H1 (cell line): Measurements from ENCODE around the gene VWF. TPM values are rescaled to one million over a fixed set of nuclear protein-coding genes. Genes with fewer than 3 reads are reported as not detected.

ENCODE experiments used
- CTCF ChIA-PET: fragments of 300-600 bp; sonication (Branson Sonifier 250); formaldehyde crosslinking; loops from one replicate; lab custom pipeline; 2021; ENCODE audit not compliant: partially characterized antibody; lab: Charles Lee
- POLR2A ChIA-PET: fragments of 300-600 bp; sonication (Branson Sonifier 250); formaldehyde crosslinking; loops from one replicate; lab custom pipeline; 2021; ENCODE audit warnings: inconsistent platforms; ENCODE audit not compliant: partially characterized antibody; lab: Charles Lee
- DNase-seq, 2 experiments: peaks; one replicate each; pipeline versions ENCODE4 v3.0.0 to v3.0.0-alpha.2; 2010 to 2022; ENCODE audit warnings: low spot score in 2 of 2, low read depth in 1 of 2, mixed read lengths in 1 of 2
- FAIRE-seq: peaks from 2 replicates; lab custom pipeline; 2011; peaks lifted over from hg19 to GRCh38; lab: Jason Lieb, UNC
- H2AFZ ChIP-seq: 2 replicates; pipeline ENCODE4 v1.8.1; 2012; ENCODE audit warnings: low read length, inconsistent platforms
- H2AK5ac ChIP-seq: 2 replicates; pipeline ENCODE4 v1.6.1; 2013; ENCODE audit warnings: low read depth, low read length
- H2BK120ac ChIP-seq: replicated peaks from 2 replicates; pipeline ENCODE3; 2013; ENCODE audit warnings: low read depth, low read length, inconsistent platforms
- H2BK12ac ChIP-seq: 2 replicates; pipeline ENCODE4 v1.6.1; 2013; ENCODE audit warnings: low read depth, low read length
- H2BK15ac ChIP-seq: 2 replicates; pipeline ENCODE4 v1.6.1; 2013; ENCODE audit warnings: low read length
- H2BK20ac ChIP-seq: 2 replicates; pipeline ENCODE4 v1.6.1; 2013; ENCODE audit warnings: low read length
- H2BK5ac ChIP-seq: 2 replicates; pipeline ENCODE4 v1.6.1; 2013; ENCODE audit warnings: low read depth, low read length
- H3K14ac ChIP-seq: 2 replicates; pipeline ENCODE4 v1.6.1; 2013; ENCODE audit warnings: inconsistent platforms; ENCODE audit not compliant: insufficient read length
- H3K18ac ChIP-seq: 2 replicates; pipeline ENCODE4 v1.6.1; 2013; ENCODE audit warnings: low read length; ENCODE audit errors: extremely low read depth
- H3K23ac ChIP-seq: 2 replicates; pipeline ENCODE4 v1.6.1; 2013; ENCODE audit warnings: inconsistent platforms; ENCODE audit not compliant: insufficient read length
- H3K23me2 ChIP-seq: 2 replicates; pipeline ENCODE4 v1.6.1; 2013; ENCODE audit warnings: low read depth, low read length
- H3K27ac ChIP-seq: 2 replicates; pipeline ENCODE4 v1.6.1; 2011; ENCODE audit warnings: low read depth, low read length, inconsistent platforms
- H3K27me3 ChIP-seq, 4 experiments: replicated peaks in 1 of 4; 1 replicate in 1 of 4; 2 replicates in 3 of 4; pipeline versions ENCODE4 v1.6.1 to v1.8.1; 2011 to 2013; ENCODE audit warnings: low read length in 3 of 4, mild to moderate bottlenecking in 3 of 4, inconsistent platforms in 2 of 4, mixed read lengths in 2 of 4, moderate library complexity in 1 of 4; ENCODE audit not compliant: control insufficient read depth in 3 of 4, insufficient read depth in 3 of 4; ENCODE audit errors: extremely low read depth in 1 of 4
- H3K36me3 ChIP-seq, 4 experiments: 2 replicates each; pipeline versions ENCODE4 v1.6.1 to v1.8.1; 2011 to 2013; ENCODE audit warnings: mild to moderate bottlenecking in 4 of 4, low read length in 3 of 4, moderate library complexity in 2 of 4, control low read depth in 1 of 4, inconsistent platforms in 1 of 4; ENCODE audit not compliant: insufficient read depth in 4 of 4, control insufficient read depth in 2 of 4
- H3K4ac ChIP-seq: replicated peaks from 2 replicates; pipeline ENCODE3; 2013; ENCODE audit warnings: low read length, low read depth, mixed read lengths, inconsistent platforms; ENCODE audit not compliant: insufficient read length
- H3K4me1 ChIP-seq, 4 experiments: replicated peaks in 1 of 4; 1 replicate in 1 of 4; 2 replicates in 3 of 4; pipeline versions ENCODE4 v1.6.1 to v1.8.1; 2011 to 2013; ENCODE audit warnings: low read length in 3 of 4, inconsistent platforms in 2 of 4, mixed read lengths in 1 of 4; ENCODE audit not compliant: insufficient read depth in 4 of 4, control insufficient read depth in 3 of 4
- H3K4me2 ChIP-seq, 2 experiments: 2 replicates each; pipeline versions ENCODE4 v1.6.1 to v1.8.1; 2011 to 2013; ENCODE audit warnings: low read depth in 2 of 2, low read length in 2 of 2, control low read depth in 1 of 2, inconsistent platforms in 1 of 2, mild to moderate bottlenecking in 1 of 2; ENCODE audit not compliant: insufficient read depth in 1 of 2
- H3K4me3 ChIP-seq, 4 experiments: fragments of 200-600, 300-600 bp in 1 of 4; sonication (generic), shearing (Covaris generic), sonication (Bioruptor Twin) in 1 of 4; 2 replicates each; pipeline versions ENCODE4 v1.5.1 to v1.8.1; 2011 to 2016; ENCODE audit warnings: low read length in 4 of 4, low read depth in 3 of 4, control low read depth in 2 of 4, inconsistent platforms in 2 of 4, mild to moderate bottlenecking in 2 of 4, mixed read lengths in 1 of 4, moderate library complexity in 1 of 4; ENCODE audit not compliant: insufficient read depth in 2 of 4; ENCODE audit errors: extremely low read depth in 1 of 4
- H3K56ac ChIP-seq: replicated peaks from 2 replicates; pipeline ENCODE3; 2013; ENCODE audit warnings: low read depth, mild to moderate bottlenecking, mixed read lengths, low read length, inconsistent platforms; ENCODE audit not compliant: insufficient read length
- H3K79me1 ChIP-seq: 2 replicates; pipeline ENCODE4 v1.6.1; 2013; ENCODE audit warnings: low read depth, low read length, control low read depth
- H3K79me2 ChIP-seq, 2 experiments: 2 replicates each; pipeline versions ENCODE4 v1.6.1 to v1.8.1; 2012 to 2013; ENCODE audit warnings: low read length in 2 of 2, mild to moderate bottlenecking in 2 of 2, inconsistent platforms in 1 of 2; ENCODE audit not compliant: insufficient read depth in 2 of 2, control insufficient read depth in 1 of 2
- H3K9ac ChIP-seq, 4 experiments: replicated peaks in 1 of 4; 1 replicate in 1 of 4; 2 replicates in 3 of 4; pipeline versions ENCODE4 v1.6.1 to v1.8.1; 2011 to 2013; ENCODE audit warnings: low read depth in 3 of 4, low read length in 3 of 4, control low read depth in 2 of 4, mild to moderate bottlenecking in 2 of 4, moderate library complexity in 2 of 4, inconsistent platforms in 1 of 4; ENCODE audit errors: extremely low read depth in 1 of 4
- H3K9me3 ChIP-seq, 2 experiments: 2 replicates each; pipeline versions ENCODE4 v1.6.1 to v1.8.1; 2012 to 2013; ENCODE audit warnings: mild to moderate bottlenecking in 2 of 2, moderate library complexity in 2 of 2, control low read depth in 1 of 2, inconsistent platforms in 1 of 2, low read depth in 1 of 2, low read length in 1 of 2, mixed read lengths in 1 of 2; ENCODE audit not compliant: insufficient read depth in 2 of 2
- H4K20me1 ChIP-seq, 2 experiments: replicated peaks in 1 of 2; 2 replicates each; pipeline versions ENCODE3 to v1.8.1; 2011 to 2013; ENCODE audit warnings: inconsistent platforms in 2 of 2, low read length in 2 of 2, mild to moderate bottlenecking in 1 of 2; ENCODE audit not compliant: insufficient read depth in 2 of 2, control insufficient read depth in 1 of 2
- H4K5ac ChIP-seq: 2 replicates; pipeline ENCODE4 v1.6.1; 2013; ENCODE audit warnings: low read length, low read depth, mixed read lengths, inconsistent platforms; ENCODE audit not compliant: insufficient read length
- H4K8ac ChIP-seq: 2 replicates; pipeline ENCODE4 v1.8.0; 2013; ENCODE audit warnings: mild to moderate bottlenecking, moderate library complexity, low read length, inconsistent platforms; ENCODE audit not compliant: insufficient read depth; ENCODE audit errors: extremely low read depth
- H4K91ac ChIP-seq: replicated peaks from 2 replicates; pipeline ENCODE3; 2013; ENCODE audit warnings: low read length, mixed read lengths, inconsistent platforms; ENCODE audit not compliant: insufficient read length
- CBX5 ChIP-seq: fragments of 300-800, 300-1000 bp; sonication (generic); IDR thresholded peaks from 2 replicates; pipeline ENCODE4 v1.7.1; 2016; ENCODE audit warnings: antibody characterized with exemption, low read length, low read depth
- JUND ChIP-seq: IDR thresholded peaks from 2 replicates; pipeline ENCODE4 v1.6.1; 2011; ENCODE audit warnings: mild to moderate bottlenecking, improper control_type of control experiment, low read length
- POLR2A ChIP-seq, 2 experiments: IDR thresholded peaks; 1 replicate in 1 of 2; 2 replicates in 1 of 2; pipeline ENCODE4 v1.6.1; 2011; ENCODE audit warnings: low read depth in 2 of 2, low read length in 2 of 2, mild to moderate bottlenecking in 2 of 2; ENCODE audit errors: control extremely low read depth in 1 of 2
- TAF1 ChIP-seq: IDR thresholded peaks from 2 replicates; pipeline ENCODE4 v1.6.1; 2011; ENCODE audit warnings: mild to moderate bottlenecking, low read depth, low read length
- WGBS, 2 experiments: shearing (Covaris generic) in 1 of 2; methylation state at CpG; one replicate each; pipeline versions ENCODE4 v1.1.6 to v1.1.7; 2013 to 2015; ENCODE audit warnings: low lambda C conversion rate in 2 of 2, mixed read lengths in 2 of 2, inconsistent platforms in 1 of 2, low coverage in 1 of 2, missing lambda C conversion rate in 1 of 2; ENCODE audit not compliant: insufficient replicate concordance in 2 of 2, insufficient coverage in 1 of 2, insufficient read length in 1 of 2; ENCODE audit errors: extremely low coverage in 1 of 2, missing lambda C conversion rate in 1 of 2; 5-methylcytosine and 5-hydroxymethylcytosine counted together
- polyA plus RNA-seq, 7 experiments: library from polyadenylated mRNA; depleted of rRNA in 3 of 7; stranded (reverse) in 5 of 7; unstranded in 2 of 7; fragments of >200 nt in 5 of 7; fragments of 200-250 nt in 2 of 7; gene quantifications; 1 replicate in 5 of 7; 2 replicates in 1 of 7; 4 replicates in 1 of 7; pipeline versions ENCODE4 v1.2.1 to v1.2.3, GENCODE V29; 2011 to 2013; ENCODE audit warnings: missing spikeins in 2 of 7, mixed read lengths in 2 of 7
- total RNA-seq: library from RNA; stranded (reverse); fragmentation: NEBNext Ultra II Directional; extraction: Animal tissue kit (Norgen Biotek cat#: 25700); gene quantifications from 2 replicates; pipeline ENCODE4 v1.2.1, GENCODE V29; 2021

VWF gene
- total and polyA plus RNA-seq, 2 of the 8 experiments (the other 6 are each of a cell fraction or from before 2014, with no cell fraction given), result 0.39 to 0.60 TPM

- H3K9me3 ChIP-seq, result no peaks in the 10 kb centered on the region
- TF ChIP-seq CBX5 (no peak), POLR2A (IDR thresholded peaks at IDR 0.05; ENCODE audit: control extremely low read depth in 1 of 2, low read depth in 2 of 2, low read length in 2 of 2) (no peak), TAF1 (no peak), JUND (no peak)
- TF ChIP-seq, all 59 proteins: peak for 0
- Histone ChIP-seq H3K14ac (no peak overlapping the region), H4K91ac (no peak overlapping the region), H4K5ac (no peak overlapping the region), H2BK5ac (no peak overlapping the region), H3K56ac (no peak overlapping the region), H4K8ac (no peak overlapping the region), H4K20me1 (no peaks in the 10 kb centered on the region), H3K9ac (no peak overlapping the region), H2BK12ac (no peak overlapping the region), H3K4me2 (no peak overlapping the region), H3K4ac (no peak overlapping the region), H3K4me3 (no peak overlapping the region), H2BK15ac (no peak overlapping the region), H3K36me3 (no peaks in the 10 kb centered on the region), H3K4me1 (peaks cover 0 to 4% (median 2%) of the 10 kb centered on the region in 4 experiments; a peak in 4 of 7 replicates), H3K79me2 (no peaks in the 10 kb centered on the region), H3K79me1 (no peaks in the 10 kb centered on the region), H3K23me2 (no peaks in the 10 kb centered on the region), H2AFZ (no peak overlapping the region), H2AK5ac (no peak overlapping the region), H3K27me3 (peaks cover 0 to 2% (median 0%) of the 10 kb centered on the region in 4 experiments; a peak in 2 of 7 replicates), H2BK120ac (no peak overlapping the region), H3K18ac (no peak overlapping the region), H3K23ac (no peak overlapping the region), H2BK20ac (no peak overlapping the region), H3K27ac (no peak overlapping the region)
- FAIRE-seq (no peak), DNase-seq (no peak)
- ChIA-PET CTCF (interaction anchor here (1.3 to 20.0 kb wide), 3 partner anchors 17 to 153 kb away, joined by 3 to 412 read pairs (median 3); no protein-coding TSS in a partner anchor), POLR2A (no interaction called here)
- WGBS, 2 experiments, result 91% methylated on average over 16 of the region's 16 CpGs; no CpG with 5 or more reads in 1 of the 2 experiments
Observed at GRCh38 chr12:6042446-6042845, 82.0 kb downstream of the VWF start.
